NCI-H526 (cell line): ENCODE results near the gene PGF.
"Not testable (repeated sequence)": the region's sequence is repeated elsewhere in the genome, so short reads cannot be mapped to it uniquely, and the experiment has no call there.

Source experiments
- DNase-seq, 2 experiments: peaks; one replicate each; lab custom pipeline; 2025; lab: John Stamatoyannopoulos, UW

Gene PGF

DNA sequence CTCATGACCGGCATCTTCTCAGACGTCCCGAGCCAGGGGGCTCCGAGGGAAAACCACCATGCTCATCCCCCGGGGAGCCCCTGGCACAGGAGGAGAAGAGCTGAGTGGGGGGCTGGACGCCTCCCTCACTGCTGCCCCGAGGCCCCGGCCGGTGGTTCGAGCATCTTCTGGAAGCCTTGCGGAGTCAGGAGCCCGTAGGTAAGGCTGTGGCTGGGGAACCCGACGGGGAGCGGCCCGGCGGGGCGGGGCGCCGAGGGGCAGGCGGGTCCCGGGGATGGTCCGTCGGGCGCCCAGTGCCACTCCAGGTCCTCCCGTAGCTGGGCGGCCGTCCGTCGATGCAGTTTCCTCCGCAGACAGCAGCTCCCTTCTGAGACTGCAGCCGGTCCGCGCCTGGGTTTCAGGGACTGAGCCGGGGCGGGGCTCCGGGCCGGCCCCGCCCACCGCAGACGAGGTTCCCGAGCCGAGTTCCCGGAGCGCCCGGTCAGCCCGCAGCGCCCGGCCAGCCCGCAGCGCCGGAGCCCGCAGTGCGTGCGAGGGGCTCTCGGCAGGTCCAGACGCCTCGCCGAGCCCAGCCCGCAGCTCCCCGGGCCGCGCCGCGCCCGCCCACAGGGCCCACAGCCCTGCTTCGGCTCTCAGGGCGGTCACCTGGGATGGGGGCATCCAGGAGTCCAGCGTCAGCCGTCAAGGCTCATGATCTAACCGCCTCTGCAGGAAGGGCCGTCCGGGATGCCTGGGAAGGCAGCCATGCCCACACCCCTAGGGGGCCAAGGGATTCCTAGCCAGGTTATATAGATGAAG lies at the start of gene PGF:
TSS of gene PGF (minus strand) at position 369 of the 798 bp plus-strand sequence. CDS start at position 14, 355 bp downstream.
- DNase-seq: peak in 1 of 2 experiments; percentile 65

DNA sequence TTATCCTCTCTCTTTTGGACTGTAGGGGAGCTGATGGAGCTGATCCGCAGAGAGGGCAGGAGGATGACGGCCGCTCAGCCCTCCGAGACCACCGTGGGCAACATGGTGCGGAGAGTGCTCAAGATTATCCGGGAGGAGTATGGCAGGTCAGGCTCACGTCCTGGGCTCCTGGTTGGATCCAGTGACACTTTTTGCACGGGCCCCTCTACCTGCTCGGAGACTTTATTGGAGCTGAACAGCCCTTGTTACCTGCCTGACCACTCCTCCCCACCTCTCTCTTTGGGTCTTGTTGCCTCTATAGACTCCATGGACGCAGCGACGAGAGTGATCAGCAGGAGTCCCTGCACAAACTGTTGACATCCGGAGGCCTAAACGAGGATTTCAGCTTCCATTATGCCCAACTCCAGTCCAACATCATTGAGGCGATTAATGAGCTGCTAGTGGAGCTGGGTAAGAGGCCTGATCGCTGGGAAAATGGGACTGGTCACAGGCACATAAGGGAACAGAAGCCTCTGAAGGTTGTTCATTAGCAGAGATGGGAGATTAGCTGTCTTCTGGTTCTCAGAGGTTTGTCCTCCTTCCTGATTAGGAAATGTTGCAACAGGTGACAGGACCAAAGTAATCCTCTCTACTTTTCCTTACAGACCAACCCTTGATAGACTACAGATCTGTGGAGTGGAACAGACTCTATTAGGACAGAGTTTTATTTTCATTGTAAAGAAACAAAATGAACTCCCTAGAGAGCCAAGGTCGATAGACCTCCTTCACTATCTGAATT lies 48.0 kb upstream of the PGF start:
- no peak for DNase-seq

DNA sequence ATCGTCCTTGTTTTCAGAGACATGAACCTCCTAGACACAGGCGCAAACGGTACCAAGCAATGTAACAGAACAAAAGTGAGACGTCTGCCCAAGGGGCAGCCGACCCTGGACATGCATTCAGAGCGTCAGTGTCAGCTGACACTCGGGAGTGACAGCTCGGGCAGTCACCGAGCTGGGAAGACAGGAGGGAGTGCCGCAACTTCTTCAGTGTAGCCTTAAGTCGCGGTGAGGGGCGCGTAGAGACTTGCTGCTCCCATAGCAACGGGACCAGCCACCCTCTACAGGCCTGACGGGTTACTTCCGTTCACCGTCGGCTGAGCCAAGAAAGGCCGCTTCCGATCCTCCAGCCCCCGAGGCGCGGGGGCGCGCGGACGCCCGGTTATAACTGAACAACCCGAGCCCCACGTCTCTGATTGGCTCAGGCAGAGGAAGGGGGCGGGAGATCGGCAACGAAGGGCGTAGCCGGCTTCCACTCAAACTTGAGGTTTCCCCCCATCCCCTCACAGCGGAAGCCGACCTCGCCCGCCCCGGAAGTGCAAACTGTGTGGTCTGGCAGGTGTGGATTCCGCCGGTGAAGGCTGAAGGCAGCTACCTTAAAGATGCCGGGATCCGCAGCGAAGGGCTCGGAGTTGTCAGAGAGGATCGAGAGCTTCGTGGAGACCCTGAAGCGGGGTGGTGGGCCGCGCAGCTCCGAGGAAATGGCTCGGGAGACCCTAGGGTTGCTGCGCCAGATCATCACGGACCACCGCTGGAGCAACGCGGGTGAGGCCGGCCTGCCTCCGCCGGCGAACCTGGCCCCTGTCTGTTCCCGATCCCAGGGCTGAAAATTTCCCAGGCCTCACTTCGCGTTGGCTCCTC lies 47.2 kb upstream of the PGF start, which contains the start of gene EIF2B2:
TSS of gene EIF2B2 (plus strand) at position 530 of the 858 bp plus-strand sequence. CDS start at position 600, 70 bp downstream.
- peak; percentile 91 to 98 for DNase-seq

DNA sequence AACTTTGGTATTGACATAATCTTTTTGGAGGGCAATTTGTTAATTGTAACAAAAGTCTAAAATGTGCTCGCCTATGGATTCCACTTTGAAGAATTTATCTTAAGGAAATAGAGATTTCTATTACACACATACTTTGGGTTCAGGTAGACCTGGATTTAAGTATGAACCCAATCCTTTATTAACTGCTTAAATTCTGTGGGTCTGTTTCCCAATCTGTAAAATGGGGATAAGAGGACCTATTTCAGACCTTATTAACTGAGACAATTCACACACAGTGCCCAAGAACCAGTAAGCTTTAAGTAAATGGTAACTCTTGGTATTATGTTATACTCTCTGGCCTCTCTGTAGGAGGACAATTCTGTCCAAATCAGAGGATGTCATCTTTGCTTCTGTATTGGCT lies 46.5 kb upstream of the PGF start:
- no peak for DNase-seq

DNA sequence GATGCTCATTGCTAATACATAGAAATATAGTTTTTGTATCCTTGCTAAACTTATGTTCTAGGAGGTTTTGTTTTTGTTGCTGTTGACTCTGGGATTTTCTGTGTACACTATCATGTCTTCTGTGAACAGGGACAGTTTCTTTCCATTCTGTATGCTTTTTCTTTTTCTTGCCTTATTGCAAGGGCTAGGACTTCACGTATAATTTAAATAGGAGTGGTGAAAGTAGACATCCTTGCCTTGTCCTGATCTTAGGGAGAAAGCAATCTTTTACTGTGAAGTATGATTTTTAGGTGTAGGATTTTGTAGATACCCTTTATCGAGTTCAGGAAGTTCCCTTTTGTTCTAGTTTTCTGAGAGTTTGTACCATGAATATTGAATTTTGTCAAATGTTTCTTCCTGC lies 45.9 kb upstream of the PGF start:
- DNase-seq: no peak

DNA sequence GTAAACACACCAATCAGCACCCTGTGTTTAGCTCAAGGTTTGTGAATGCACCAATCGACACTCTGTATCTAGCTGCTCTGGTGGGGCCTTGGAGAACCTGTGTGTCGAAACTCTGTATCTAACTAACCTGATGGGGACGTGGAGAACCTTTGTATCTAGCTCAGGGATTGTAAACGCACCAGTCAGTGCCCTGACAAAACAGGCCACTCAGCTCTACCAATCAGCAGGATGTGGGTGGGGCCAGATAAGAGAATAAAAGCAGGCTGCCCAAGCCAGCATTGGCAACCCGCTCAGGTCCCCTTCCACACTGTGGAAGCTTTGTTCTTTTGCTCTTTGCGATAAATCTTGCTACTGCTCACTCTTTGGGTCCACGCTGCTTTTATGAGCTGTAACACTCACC lies 40.4 kb upstream of the PGF start:
- not testable (repeated sequence) for DNase-seq

DNA sequence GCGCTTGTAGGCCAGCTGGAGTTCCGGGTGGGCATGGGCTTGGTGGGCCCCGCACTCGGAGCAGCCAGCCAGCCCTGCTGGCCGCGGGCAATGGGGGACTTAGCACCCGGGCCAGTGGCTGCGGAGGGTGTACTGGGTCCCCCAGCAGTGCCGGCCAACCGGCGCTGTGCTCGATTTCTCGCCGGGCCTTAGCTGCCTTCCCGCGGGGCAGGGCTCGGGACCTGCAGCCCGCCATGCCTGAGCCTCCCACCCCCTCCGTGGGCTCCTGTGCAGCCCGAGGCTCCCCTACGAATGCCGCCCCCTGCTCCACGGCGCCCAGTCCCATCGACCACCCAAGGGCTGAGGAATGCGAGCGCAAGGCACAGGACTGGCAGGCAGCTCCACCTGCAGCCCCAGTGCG lies 38.8 kb upstream of the PGF start:
- DNase-seq: not testable (repeated sequence)

DNA sequence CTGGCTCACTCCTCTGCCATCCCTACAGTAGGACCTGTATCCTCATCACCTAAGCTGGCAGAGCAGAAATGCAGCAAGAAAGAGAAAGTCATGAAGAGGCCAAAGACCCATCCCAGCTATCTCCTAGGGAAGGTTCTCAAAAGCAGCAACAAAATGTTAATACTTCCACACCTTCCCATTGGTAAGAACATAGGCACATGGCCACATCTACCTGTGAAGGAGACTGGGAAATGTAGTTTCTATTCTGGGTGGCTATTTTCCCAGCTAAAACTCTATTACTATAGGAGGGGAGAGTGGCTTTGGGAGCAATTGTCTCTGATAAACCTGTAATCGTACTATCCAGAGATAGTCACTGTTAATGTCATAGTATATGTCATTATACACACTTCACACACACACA lies 33.6 kb upstream of the PGF start:
- no peak for DNase-seq

DNA sequence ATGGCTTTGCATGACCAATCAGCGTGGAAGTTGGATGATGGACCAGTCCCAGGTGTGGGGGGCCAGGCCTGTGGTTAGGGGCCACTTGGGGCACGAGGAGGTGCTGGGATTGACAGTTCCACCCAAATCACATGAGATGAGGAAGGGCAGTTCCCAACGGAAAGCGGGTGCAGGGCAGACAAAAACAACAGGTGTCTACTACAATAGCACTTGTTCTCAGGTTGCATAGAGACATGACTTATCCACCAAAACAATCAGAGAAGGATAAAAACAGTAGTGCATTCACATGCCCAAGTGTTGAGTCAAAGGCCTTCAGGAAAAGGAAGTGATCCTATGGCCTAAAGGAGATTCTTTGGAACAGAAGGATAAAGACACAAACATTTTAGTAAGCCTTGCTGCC lies 32.7 kb upstream of the PGF start:
- DNase-seq: no peak

DNA sequence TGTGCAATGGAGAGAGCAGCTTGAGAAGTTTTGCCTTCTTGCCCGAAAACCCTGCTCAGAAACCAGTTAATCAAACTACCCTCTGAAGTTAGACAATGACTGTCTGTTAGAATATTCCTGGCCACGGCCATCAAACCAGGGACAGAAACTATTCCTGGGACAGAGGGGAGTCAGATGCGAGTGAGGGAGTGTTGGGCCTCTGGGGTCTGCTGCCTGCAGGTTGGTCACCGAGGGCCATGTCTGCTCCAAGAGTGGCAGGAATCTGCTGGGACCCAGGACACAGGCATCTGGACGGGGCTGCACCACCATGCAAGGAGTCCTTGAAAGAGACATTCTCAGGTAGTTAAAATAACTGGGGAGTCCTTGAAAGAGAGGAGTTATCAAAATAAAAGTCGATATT lies 30.4 kb upstream of the PGF start:
- DNase-seq: no peak

DNA sequence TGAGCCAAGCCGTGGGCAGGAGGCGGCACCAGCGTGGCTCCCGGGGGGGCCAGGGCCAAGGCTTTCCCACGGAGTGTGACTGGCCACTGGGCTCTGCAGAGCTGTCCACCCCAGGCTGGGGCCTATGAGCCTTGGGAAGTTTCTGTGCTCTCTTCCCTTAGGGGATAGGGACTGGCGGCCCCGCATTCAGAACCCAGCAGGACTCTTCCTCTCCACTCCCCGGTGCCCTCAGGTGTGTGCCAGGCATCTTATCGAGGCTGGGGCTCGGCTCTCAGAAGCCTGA lies 29.6 kb upstream of the PGF start:
- DNase-seq: no peak

DNA sequence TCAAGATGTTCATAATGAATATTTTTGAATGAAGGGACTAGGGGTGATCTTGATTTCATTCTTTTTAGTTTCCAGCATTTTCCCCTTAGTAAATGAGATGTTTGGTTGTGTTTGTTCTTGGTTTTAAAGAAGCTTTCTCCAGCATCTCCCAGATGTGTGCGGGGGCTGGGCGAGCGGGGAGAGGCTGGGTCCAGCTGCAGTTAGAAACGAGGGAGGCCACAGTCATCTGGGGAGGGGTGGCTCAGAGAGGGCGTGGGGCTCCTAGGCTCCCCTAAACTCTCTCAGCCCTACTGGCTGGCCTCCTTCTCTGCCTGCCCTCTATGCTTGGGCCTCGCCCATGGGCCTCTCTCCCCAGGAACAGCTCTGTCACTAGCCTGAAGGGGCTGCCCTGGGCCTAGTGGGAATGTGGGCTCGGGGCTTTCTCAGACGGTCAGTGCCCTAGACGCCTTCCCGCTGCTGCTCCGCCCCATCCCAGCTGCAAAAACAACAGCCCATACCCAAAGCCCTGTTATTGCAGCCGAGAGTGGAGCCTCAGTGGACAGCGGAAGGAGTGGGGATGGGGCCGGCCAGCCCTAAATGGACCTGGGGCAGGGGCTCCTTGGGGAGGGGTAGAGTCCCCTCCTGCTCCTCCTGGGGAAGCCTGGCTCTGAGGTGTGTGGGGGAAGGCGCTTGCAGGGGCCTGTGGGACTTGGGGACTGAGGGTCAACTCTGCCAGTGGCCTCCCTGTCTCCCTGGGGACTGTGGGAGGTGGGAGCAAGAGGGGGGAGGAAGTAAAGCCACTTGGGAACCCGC lies 29.0 kb upstream of the PGF start:
- no peak for DNase-seq

DNA sequence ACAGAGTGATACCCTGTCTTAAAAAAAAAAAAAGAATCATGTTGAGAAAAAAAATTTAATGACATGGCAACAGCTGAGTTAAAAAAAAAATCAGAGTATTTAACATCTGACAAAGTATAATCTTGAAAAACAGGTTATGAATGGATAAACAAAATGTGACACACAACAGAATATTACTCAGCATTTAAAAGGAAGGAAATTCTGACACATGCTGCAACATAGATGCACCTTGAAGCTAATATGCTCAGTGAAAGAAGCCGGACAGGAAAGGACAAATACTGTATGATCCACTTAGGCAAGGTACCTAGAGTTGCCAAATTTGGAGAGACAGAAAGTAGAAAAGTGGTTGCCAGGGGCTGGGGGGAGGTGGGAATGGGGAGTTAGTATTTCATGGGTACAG lies 27.9 kb upstream of the PGF start:
- no peak for DNase-seq

DNA sequence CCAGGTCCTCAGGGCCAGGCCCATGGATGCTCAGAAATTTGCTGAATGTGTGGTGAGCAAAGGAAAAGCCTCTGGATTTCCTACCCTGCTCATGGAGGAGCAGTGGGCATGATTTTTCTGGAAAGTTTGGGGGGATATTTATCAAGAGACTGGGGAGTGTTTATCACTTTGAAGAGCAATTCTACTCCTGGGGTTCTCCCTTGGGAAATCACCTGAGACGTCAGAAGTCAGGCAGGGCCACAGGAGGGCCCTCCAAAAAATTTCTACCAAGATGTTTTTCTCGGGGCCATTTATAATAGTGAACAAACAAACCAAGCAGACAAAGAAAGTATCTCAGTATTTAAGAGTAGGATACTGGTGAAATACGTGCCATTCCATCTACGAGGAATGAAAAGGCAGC lies 27.3 kb upstream of the PGF start:
- no peak for DNase-seq

DNA sequence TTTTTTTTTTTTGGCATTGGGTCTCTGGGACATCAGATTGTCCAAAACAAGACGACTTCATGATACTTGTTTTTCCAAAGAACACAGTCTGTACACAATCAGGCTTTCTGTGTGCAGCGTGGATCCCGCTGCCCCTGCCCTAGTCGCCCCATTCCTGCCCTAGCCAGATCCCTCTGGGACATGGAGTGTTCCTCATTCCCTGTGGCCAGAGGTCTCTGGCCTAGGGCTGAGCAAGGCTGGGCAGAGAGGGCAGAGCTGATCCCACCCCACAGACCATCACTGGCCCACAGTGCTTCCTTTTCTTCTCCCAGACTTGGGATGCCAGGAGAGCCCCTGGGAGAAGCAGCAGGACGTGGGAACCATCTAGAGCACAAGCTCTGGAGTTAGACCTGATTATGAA lies 26.4 kb upstream of the PGF start:
- DNase-seq: no peak

DNA sequence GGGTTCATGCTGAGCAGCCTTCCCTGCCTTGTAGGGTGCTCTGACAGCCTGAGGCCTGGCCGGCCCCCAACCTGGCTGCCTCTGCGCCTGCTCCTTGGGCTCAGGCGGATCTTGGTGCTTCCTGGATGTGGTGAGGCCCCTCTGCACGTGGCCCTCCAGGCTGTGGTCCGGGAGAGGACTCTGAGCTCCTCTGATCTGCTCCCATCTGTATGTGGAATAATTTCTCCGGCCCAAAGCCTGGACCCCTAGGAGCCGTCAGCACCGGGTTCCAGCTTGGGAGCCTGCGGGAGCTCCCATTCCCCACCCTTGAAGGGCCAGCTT lies 26.0 kb upstream of the PGF start:
- DNase-seq: no peak

DNA sequence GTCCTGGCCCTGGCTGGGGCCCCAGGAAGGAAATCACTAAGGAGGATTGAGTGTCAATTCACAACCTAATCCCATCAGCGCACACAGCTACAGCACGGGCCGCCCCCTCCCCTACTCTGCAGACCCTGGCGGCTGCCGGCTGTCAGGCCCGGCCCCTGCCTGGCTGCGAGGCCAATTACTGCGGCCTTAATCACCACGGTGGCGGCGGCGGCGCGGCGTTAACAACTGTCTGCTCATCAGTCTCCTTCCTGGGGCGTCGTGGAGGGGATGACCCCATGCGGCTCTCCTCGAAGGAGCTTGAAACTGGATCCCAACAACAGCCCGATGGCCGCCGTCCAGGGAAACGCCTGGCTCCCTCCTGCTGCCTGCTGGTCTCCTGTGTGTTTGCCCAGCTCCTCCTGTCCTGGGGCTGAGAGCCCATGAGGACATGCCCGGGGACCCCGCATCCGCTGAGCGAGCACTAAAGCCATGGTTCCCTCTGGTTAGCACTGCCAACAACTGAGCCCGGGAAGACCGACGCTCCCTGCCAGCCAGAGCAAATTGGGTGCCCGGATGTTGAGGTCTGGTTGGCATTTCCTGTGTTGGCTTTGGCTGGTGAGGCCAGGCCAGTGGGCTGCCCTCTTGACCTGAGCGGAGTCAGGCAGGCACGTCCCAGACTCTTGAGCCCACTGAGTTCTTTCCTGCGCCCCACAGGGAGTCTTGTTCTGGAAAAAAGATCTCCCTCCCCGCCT lies 25.5 kb upstream of the PGF start:
- DNase-seq: no peak

DNA sequence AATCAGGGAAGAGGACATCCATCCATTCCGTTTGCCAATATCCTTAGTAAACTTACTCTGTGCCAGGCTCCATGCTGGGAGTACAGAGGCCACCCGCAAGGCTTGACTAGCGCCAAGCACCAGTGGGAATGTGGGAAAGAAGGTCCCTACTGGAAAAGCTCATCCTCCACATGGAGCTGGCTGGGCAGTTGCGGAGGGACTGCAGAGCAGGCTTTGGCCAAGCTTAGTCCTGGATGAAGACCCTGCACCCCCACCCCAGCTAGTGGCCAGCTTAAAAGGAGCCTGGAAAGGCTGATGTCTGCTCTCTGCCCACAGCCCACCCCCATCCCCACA lies 25.0 kb upstream of the PGF start:
- DNase-seq: no peak

DNA sequence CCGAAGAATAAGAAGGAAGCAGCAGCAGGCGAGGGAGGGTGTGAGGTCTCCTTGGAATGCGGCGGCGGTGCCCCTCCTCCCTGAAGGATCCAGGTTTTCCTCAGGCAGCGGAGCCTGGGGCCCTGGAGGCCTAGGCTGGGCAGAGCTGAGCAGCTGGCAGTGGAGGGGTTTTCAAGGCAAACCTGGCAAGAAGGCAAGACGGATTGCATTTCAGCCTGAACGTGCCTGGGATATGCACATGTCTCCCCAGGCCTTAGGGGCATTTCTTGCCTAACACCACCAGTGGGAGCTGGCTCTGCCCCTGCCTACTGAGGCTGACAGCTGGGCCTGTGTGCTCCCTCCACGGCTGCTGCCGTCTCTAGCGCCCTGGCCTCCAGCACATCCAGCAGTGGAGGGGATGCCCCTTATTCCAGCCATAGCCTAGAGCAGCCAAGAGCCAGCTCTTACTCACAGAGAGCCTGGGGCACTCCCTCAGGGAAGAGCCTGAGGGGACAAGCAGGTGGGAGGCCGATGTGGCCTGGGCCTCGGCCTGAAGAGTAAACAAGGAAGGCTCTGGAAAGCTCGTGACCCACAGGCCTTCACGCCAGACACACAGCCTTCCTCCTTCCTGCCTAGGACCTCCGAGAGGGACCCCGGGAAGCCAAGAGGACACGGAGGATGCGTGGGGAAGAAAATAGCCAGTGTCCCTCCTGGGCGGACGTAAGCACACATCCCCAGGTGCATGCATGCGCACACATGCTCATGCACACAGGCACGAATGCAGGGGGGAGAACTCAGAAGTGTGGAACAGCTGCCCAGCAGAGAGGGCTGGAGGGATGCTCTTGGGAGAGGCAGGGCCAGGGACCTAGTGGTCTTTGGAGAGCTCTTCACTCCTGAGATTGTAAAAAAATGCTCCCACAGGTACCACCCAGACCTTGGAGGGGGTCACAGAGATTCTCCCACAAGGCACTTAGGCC lies 24.3 kb upstream of the PGF start:
- peak in 1 of 2 experiments; percentile 25 for DNase-seq

DNA sequence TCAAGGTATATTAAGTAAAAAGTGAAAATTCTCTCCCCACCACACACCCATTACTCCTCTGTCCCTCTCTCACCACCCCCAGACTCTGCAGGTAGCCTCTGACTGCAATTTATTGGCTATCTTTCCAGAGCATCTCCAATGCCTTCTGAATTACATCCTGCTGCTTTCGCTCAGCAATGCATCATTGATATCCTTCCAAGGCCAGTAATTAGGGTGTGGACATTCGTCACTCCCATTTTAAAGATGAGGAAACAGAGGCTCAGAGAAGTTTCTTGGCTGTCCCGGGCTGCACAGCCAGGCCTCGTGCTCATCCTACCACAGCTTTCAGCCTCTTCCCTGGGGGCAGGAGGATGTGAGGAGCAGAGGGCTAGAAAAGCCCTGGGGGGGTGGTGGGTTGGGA lies 23.6 kb upstream of the PGF start:
- no peak for DNase-seq
